Measurements from ENCODE around the gene MICAL1. TPM values are rescaled to one million over a fixed set of nuclear protein-coding genes. Genes with fewer than 3 reads are reported as not detected.

MICAL1 gene
- total and polyA plus RNA-seq, 10 donors: 51.5 to 169 (median 83.2) TPM

GRCh38 chr6:109441069-109441816 lies 14.3 kb downstream of the MICAL1 start:
- peaks cover 5 to 47% (median 18%) of the 10 kb centered on the region in 6 donors for H3K4me1 ChIP-seq
- H3K27ac ChIP-seq: peak overlapping the region; percentile 84 to 92 (median 89)
- DNase-seq: peak; percentile 88
- peaks cover 0 to 43% (median 32%) of the 10 kb centered on the region in 6 donors for H3K36me3 ChIP-seq
- H3K4me3 ChIP-seq: peak overlapping the region; percentile 81 to 96 (median 92)
- WGBS, 5 donors: 0 to 1% (median 1%) methylated on average over 10 to 31 of the region's 31 CpGs
- intact Hi-C loops (cut with DNase I; ENCODE audit: low total_unique reads): loop anchor here (10.0 kb wide), 1 partner anchor 56 kb away; the partner anchor contains the start of gene CD164
- TF ChIP-seq CTCF (IDR thresholded peaks at IDR 0.05 in 8 of 11, conservative IDR thresholded peaks at IDR 0.05 in 3 of 11): no peak
- TF ChIP-seq POLR2AphosphoS5 (IDR thresholded peaks at IDR 0.05): peak in 2 of 3 donors; percentile 38 to 42
- H3K27me3 ChIP-seq (replicated peaks in 1 of 7): no peaks in the 10 kb centered on the region
- no peaks in the 10 kb centered on the region for H3K9me3 ChIP-seq

- intact Hi-C loops (cut with DNase I; ENCODE audit: low total_unique reads): loop anchor here (10.0 kb wide), 1 partner anchor 56 kb away; the partner anchor contains the start of gene CD164
- peaks cover 0 to 36% (median 25%) of the 10 kb centered on the region in 6 donors for H3K36me3 ChIP-seq
- H3K4me1 ChIP-seq: peaks cover 5 to 47% (median 18%) of the 10 kb centered on the region in 6 donors
- 0 to 1% (median 0%) methylated on average over 35 to 102 of the region's 102 CpGs for WGBS, 5 donors
- TF ChIP-seq CTCF (IDR thresholded peaks at IDR 0.05 in 8 of 11, conservative IDR thresholded peaks at IDR 0.05 in 3 of 11): peak in 8 of 11 experiments; percentile 12 to 68 (median 40)
- TF ChIP-seq POLR2A (IDR thresholded peaks at IDR 0.05): peak in 2 of 3 donors; percentile 3 to 5
- peak; percentile 52 to 82 (median 72) for TF ChIP-seq POLR2AphosphoS5 (IDR thresholded peaks at IDR 0.05)
- peak within 1 kb of the TSS; percentile 81 to 96 (median 92) for H3K4me3 ChIP-seq
- no peaks in the 10 kb centered on the region for H3K9me3 ChIP-seq
- H3K27ac ChIP-seq: peak within 1 kb of the TSS; percentile 84 to 92 (median 89)
- H3K27me3 ChIP-seq (replicated peaks in 1 of 7): no peaks in the 10 kb centered on the region
- peak; percentile 97 for DNase-seq
These were observed 15.1 kb downstream of the MICAL1 start, which contains the start of the genes PPIL6 and SMPD2 for GRCh38 chr6:109440331-109441068. PPIL6 (minus strand) TSS chr6:109440628; CDS start chr6:109440590, 38 bp downstream. SMPD2 (plus strand) TSS chr6:109440724; CDS start chr6:109441122, 398 bp downstream.

- intact Hi-C loops (cut with DNase I; ENCODE audit: low total_unique reads): no loop called here
These were observed 19.5 kb downstream of the MICAL1 start for GRCh38 chr6:109436041-109436440.

More at GRCh38 chr6:109436041-109436440, 19.5 kb downstream of the MICAL1 start:
- 77 to 87% (median 84%) methylated on average over 5 of the region's 5 CpGs for WGBS, 5 donors
- DNase-seq: no peak
- Histone ChIP-seq H3K27me3 (replicated peaks in 1 of 7) (no peaks in the 10 kb centered on the region), H3K9me3 (no peaks in the 10 kb centered on the region), H3K4me1 (peaks cover 0 to 17% (median 8%) of the 10 kb centered on the region in 6 donors), H3K36me3 (no peaks in the 10 kb centered on the region), H3K4me3 (no peak overlapping the region), H3K27ac (no peak overlapping the region)
- TF ChIP-seq CTCF (IDR thresholded peaks at IDR 0.05 in 8 of 11, conservative IDR thresholded peaks at IDR 0.05 in 3 of 11) (no peak), POLR2A (IDR thresholded peaks at IDR 0.05) (no peak), POLR2AphosphoS5 (IDR thresholded peaks at IDR 0.05) (no peak)

Measured in spleen (tissue), 11 donors.